ENCODE results near the gene HPF1.

Gene HPF1

GRCh38 chr4:169682372-169683047 is 75.2 kb downstream of the HPF1 start:
- Histone ChIP-seq H3K4me1 (ENCODE audit: insufficient read depth, low read length) (no peaks in the 10 kb centered on the region), H3K27ac (ENCODE audit: low read length) (no peak overlapping the region), H3K4me3 (ENCODE audit: low read length) (no peak overlapping the region), H3K27me3 (ENCODE audit: insufficient read depth, low read length) (no peaks in the 10 kb centered on the region), H3K36me3 (ENCODE audit: insufficient read depth, low read depth, low read length) (0 out of 2 replicates have a peak, but pooled peaks cover 4% of the 10 kb centered on the region), H3K9ac (ENCODE audit: low read depth, low read length) (no peak overlapping the region), H3K9me3 (ENCODE audit: insufficient read depth, low read depth, low read length) (no peaks in the 10 kb centered on the region)

Measured in iPS-20b (cell line).